ENCODE results near the gene ASPRV1.
"Not testable (repeated sequence)": the region's sequence is repeated elsewhere in the genome, so short reads cannot be mapped to it uniquely, and the experiment has no call there.

The ASPRV1 gene

GRCh38 chr2:69961496-69961895 lies at the start of gene ASPRV1:
ASPRV1 (minus strand) TSS chr2:69961631; CDS start chr2:69961436, 195 bp downstream.
- no peak for DNase-seq (ENCODE audit: low read depth in 2 of 2)

GRCh38 chr2:70010576-70011111 lies 49.2 kb upstream of the ASPRV1 start:
- DNase-seq (ENCODE audit: low read depth in 2 of 2), result no peak

DNA sequence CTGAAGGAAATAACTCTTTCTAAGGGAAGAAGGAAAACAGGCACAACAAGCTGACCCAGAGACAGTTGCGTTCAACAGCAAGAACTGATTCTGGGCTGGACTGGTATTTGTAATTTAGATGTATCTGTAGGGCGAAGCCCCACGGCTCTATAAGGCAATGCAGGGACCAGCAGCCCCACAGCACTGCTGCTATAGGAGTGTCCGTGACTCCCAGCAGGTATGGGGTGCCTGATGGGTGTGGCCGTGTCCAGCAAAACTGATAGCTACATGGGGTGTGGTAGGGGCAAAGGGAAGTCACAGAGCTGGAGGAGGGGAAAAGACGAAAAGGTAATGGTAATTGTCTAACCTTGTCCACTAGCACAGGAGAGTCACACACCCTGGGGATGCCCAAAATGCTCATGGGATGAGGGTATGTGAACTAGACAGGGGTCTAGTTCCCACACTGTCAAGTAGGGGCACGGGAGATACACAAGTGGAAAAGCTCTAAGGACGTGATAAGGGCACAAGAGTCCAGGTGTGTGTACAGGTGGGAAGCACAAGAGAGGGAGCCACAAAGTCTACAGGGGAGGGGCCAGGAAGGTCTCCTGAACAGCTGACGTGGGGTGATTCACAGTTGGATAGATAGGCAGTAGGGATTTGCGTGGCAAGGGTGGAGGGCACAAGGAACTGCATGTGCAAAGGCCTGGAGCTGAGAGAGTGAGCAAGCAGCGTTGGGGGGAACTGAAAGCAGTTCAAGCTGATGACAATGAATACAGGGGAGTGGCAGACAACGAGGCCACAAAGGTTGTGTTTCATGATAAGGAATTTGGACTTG lies 48.5 kb upstream of the ASPRV1 start:
- DNase-seq (ENCODE audit: low read depth in 2 of 2), result no peak

- DNase-seq (ENCODE audit: low read depth in 2 of 2), result no peak
These were observed 46.9 kb upstream of the ASPRV1 start for GRCh38 chr2:70008290-70008689.

DNA sequence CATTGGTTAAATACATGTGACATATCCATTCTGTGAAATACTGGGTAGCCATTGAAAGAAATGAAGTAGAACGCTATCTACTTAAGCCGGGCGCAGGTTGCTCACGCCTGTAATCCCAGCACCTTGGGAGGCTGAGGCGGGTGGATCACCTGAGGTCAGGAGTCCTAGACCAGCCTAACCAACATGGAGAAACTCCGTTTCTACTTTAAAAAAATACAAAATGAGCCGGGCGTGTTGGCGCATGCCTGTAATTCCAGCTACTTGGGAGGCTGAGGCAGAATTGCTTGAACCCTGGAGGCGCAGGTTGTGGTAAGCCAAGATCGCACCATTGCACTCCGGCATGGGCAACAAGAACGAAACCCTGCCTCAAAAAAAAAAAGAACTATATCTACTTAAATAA lies 45.7 kb upstream of the ASPRV1 start:
- DNase-seq (ENCODE audit: low read depth in 2 of 2), result no peak

GRCh38 chr2:70006447-70006784 lies 45.0 kb upstream of the ASPRV1 start:
- no peak for DNase-seq (ENCODE audit: low read depth in 2 of 2)

GRCh38 chr2:70005752-70006446 lies 44.5 kb upstream of the ASPRV1 start:
- no peak for DNase-seq (ENCODE audit: low read depth in 2 of 2)

DNA sequence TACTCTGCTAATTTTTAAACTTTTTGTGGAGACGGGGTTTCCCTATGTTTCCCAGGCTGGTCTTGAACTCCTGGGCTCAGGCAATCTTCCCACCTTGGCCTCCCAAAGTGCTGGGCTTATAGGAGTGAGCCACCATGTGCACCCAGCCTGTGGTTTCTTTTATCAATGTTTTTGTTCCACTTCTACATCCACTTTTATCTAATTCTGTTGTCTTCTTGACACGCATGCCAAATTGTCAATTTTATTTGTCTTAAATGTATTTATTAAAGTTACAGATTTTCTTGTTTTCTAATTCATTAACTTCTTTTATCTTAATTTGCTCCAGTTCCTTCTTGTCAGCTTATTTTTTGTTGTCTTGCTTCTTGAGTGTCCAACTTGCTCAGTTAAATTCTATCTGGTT lies 43.8 kb upstream of the ASPRV1 start:
- no peak for DNase-seq (ENCODE audit: low read depth in 2 of 2)

DNA sequence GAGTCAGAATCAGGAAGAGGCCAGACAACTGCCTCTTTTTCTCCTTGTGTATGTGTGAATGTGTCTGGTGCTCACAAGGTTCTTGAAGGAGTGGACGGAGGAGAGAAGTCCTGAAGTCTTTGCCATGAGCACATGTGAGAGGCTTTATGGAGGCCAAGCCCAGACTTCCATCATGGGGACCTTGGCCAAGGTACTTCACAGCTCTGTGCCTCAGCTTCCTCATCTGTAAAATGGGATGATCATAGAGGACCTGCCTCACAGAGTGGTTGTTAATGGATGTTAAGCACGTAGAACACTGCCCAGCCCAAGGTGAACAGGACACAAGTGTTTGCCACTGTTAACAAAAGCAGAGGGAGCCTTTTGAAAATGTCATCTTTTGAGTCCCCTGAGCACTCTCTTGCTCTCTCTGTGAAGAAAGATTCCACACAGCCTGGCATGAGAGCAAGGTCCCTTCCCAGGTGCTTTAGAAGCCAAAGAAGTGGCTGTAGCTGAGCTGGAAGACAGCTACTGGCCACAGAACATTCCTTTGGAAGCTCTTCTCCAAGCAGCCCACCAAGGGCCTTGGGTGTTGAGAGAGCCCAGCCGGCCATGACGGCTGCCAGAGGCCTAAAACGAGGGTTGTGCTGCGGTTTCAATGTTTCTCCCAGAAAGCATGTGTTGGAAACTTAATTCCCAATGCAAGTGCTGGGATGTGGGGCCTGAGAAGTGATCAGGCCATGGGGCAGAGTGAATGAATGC lies 41.8 kb upstream of the ASPRV1 start:
- DNase-seq (ENCODE audit: low read depth in 2 of 2), result no peak

DNA sequence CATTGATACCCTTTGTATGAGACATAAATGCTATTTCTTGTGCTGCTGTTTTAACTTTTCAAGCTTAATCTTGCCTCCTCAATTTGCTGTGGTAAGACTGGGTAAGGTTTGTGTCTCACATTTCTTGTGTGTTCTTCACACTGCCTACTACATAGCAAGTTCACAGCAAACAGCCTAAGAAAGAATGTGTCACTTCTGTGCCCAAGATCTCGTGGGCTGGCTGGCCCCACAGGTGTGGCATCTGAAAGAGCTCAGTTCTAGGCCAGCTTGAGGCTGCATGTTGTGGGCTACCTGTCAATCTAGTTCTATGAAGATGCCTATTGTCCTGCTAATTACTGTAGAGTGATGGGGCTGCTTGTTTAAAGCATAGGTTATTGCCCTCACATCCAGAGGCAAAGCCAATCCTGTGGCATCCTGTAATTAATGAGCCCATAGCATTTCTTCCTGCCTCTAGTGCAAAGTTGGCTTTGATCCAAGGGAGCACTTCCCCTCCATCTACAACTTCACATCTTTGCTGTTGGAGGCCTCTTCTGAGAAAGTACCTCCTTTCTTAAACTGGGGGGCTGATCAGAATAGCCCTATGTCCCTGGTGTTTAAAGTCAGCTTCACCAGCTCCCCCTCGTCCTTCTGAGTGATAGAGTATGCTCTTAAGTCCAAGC lies 40.9 kb upstream of the ASPRV1 start:
- DNase-seq (ENCODE audit: low read depth in 2 of 2), result no peak

GRCh38 chr2:70000529-70000928 lies 39.1 kb upstream of the ASPRV1 start:
- DNase-seq (ENCODE audit: low read depth in 2 of 2), result not testable (repeated sequence)

- no peak for DNase-seq (ENCODE audit: low read depth in 2 of 2)
These were observed 37.3 kb upstream of the ASPRV1 start for GRCh38 chr2:69998761-69999160.

DNA sequence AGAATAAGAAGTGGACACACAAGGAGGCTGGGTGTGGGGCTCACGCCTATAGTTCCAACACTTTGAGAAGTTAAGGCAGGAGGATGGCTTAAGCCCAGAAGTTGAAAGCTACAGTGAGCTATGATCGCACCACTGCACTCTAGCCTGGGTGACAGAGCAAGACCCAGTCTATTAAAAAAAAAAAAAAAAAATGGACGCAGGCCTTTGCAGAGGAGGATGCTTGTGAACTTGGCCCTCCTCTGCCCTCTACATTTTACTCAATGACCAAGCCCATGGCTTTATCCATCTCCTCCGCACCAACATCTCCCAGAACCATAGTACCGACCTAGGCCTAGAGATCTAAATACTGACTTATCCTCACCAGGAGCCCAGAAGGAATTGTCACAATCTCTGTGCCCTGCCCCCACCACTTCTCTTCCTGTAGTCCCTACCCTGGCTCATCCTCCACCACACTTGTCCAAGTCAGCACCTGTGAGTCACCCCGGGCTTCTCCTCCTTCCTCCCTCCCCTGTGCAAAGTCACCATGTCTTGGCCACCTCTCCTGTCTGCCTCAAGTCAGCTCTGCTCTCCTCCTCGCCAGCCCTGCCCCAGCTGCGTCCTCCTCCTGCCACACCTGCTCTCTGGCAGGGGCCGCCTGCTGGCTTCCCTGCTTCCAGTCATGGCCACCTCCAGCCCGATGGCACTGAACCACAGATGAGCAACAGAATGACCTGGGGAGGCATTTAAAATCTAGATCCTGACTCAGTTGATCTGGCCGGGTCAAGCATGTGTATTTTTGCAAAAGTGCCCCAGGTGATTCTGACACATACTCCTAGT lies 35.8 kb upstream of the ASPRV1 start:
- no peak for DNase-seq (ENCODE audit: low read depth in 2 of 2)

- no peak for DNase-seq (ENCODE audit: low read depth in 2 of 2)
These were observed 34.1 kb upstream of the ASPRV1 start for GRCh38 chr2:69995511-69995910.

DNA sequence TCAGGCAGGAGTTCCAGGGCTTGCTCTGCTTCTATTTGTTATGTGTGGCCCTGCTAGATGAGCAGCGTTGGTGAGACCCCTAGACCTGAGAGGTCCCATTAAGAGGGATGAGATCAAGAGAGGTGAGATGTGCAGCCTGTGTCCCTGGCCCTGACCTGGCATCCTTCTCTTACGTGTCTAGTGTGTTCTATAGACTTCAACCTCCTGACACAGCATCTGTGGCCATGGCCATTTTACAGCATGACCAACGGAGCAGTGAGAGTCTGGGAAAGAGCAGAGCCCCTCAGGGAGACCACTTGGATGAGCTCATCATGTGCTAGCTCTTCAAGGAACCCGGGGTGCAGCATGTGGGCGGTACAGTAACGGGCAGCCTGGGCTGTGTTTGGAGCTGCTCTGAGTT lies 32.7 kb upstream of the ASPRV1 start:
- DNase-seq (ENCODE audit: low read depth in 2 of 2), result no peak

GRCh38 chr2:69993708-69994107 lies 32.3 kb upstream of the ASPRV1 start:
- no peak for DNase-seq (ENCODE audit: low read depth in 2 of 2)

- no peak for DNase-seq (ENCODE audit: low read depth in 2 of 2)
These were observed 31.7 kb upstream of the ASPRV1 start for GRCh38 chr2:69993048-69993565.

- DNase-seq (ENCODE audit: low read depth in 2 of 2), result no peak
These were observed 31.0 kb upstream of the ASPRV1 start for GRCh38 chr2:69992310-69993047.

GRCh38 chr2:69989441-69990105 lies 28.1 kb upstream of the ASPRV1 start:
- no peak for DNase-seq (ENCODE audit: low read depth in 2 of 2)

- DNase-seq (ENCODE audit: low read depth in 2 of 2), result no peak
These were observed 27.6 kb upstream of the ASPRV1 start for GRCh38 chr2:69989009-69989408.
